Astrocyte of the spinal cord (primary cell): ENCODE measurements around the gene CCDC18.
"Not testable (repeated sequence)": the region's sequence is repeated elsewhere in the genome, so short reads cannot be mapped to it uniquely, and the experiment has no call there.

Experiments used
- DNase-seq: peaks from one replicate; pipeline ENCODE4 v3.0.0; 2011; ENCODE audit warnings: low read depth, low spot score
- H3K4me3 ChIP-seq: 2 replicates; pipeline ENCODE4 v1.5.1; 2011; ENCODE audit warnings: low read depth, mild to moderate bottlenecking, low read length, moderate library complexity
- CTCF ChIP-seq: IDR thresholded peaks from 2 replicates; pipeline ENCODE4 v1.5.1; 2012; ENCODE audit warnings: low read depth, mild to moderate bottlenecking, low read length, inconsistent platforms
- in situ Hi-C: cut with HindIII; loops from 2 replicates; pipeline ENCODE4 v1.10.0; 2017; ENCODE audit warnings: low sequenced_read_pairs

The CCDC18 gene

GRCh38 chr1:93262645-93263044 is 82.1 kb downstream of the CCDC18 start:
- in situ Hi-C loops = no loop called here
- no peak for TF ChIP-seq CTCF
- no peak overlapping the region for H3K4me3 ChIP-seq
- no peak for DNase-seq

GRCh38 chr1:93268888-93269287 is 88.4 kb downstream of the CCDC18 start:
- DNase-seq, in situ Hi-C loops, H3K4me3 ChIP-seq: not testable (repeated sequence)

- in situ Hi-C loops, H3K4me3 ChIP-seq, DNase-seq: not testable (repeated sequence)
Measured at GRCh38 chr1:93275262-93275633, 94.7 kb downstream of the CCDC18 start.

- in situ Hi-C loops = no loop called here
- H3K4me3 ChIP-seq = no peak overlapping the region
- DNase-seq = no peak
- no peak for TF ChIP-seq CTCF
Measured at GRCh38 chr1:93275634-93276295, 95.2 kb downstream of the CCDC18 start.

- H3K4me3 ChIP-seq, DNase-seq, in situ Hi-C loops: not testable (repeated sequence)
Measured at GRCh38 chr1:93277530-93277929, 97.0 kb downstream of the CCDC18 start.

GRCh38 chr1:93283496-93283895 is 103.0 kb downstream of the CCDC18 start:
- no peak for DNase-seq
- no peak for TF ChIP-seq CTCF
- in situ Hi-C loops = no loop called here
- H3K4me3 ChIP-seq = no peak overlapping the region

GRCh38 chr1:93288558-93288957 is 108.0 kb downstream of the CCDC18 start:
- DNase-seq = no peak
- no peak for TF ChIP-seq CTCF
- no peak overlapping the region for H3K4me3 ChIP-seq
- in situ Hi-C loops = no loop called here

DNA sequence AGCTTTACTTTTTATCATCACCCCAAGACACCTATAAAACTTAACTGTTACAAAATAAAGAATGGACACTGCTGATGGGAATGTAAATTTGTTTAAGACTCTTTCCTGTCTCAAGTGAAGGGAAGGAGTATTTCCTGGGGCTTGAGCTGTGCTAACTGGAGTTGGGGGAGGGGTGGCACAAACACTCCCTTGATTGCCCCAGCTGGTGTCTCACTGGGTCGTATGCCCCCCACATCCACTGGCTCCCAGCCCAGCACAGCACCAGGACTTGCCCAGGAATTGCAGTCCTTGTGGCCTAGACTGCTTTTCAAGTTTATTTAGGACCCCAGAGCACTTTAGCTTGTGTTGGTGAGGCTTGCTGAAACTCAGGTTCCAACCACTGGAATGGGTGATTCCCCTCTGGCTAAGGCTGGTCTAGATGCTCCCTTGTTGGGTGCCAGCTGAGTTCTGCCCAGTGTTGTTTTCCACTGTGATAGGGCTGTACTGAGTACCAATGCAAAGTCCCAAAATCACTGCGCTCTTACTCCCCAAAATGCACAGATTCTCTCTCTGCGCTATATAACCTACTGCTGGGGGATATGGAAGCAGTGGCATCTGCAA is 116.1 kb downstream of the CCDC18 start:
- H3K4me3 ChIP-seq = no peak overlapping the region
- TF ChIP-seq CTCF = no peak
- in situ Hi-C loops = no loop called here
- no peak for DNase-seq
